A204.1 (cell line): ENCODE data around the gene TUB.

ENCODE experiments used
- FAIRE-seq: peaks from 2 replicates; lab custom pipeline; 2012; peaks lifted over from hg19 to GRCh38; lab: Jason Lieb, UNC

The TUB gene

GRCh38 chr11:8080674-8081590 is at the start of gene TUB:
TUB (plus strand) TSS chr11:8081211; CDS start chr11:8081511, 300 bp downstream.
- FAIRE-seq, result no peak

GRCh38 chr11:8031248-8032115 is 49.5 kb upstream of the TUB start:
- FAIRE-seq, result no peak

GRCh38 chr11:8032122-8032521 is 48.9 kb upstream of the TUB start:
- FAIRE-seq, result no peak

- FAIRE-seq, result no peak
Observed at GRCh38 chr11:8032576-8033304, 48.3 kb upstream of the TUB start.

- FAIRE-seq, result no peak
Observed at GRCh38 chr11:8033305-8034105, 47.5 kb upstream of the TUB start.

- FAIRE-seq, result no peak
Observed at GRCh38 chr11:8034106-8034585, 46.9 kb upstream of the TUB start.

- no peak for FAIRE-seq
Observed at GRCh38 chr11:8034604-8035190, 46.3 kb upstream of the TUB start.

- FAIRE-seq, result no peak
Observed at GRCh38 chr11:8035200-8035855, 45.7 kb upstream of the TUB start.

GRCh38 chr11:8036002-8036802 is 44.8 kb upstream of the TUB start:
- no peak for FAIRE-seq

GRCh38 chr11:8036986-8037385 is 44.0 kb upstream of the TUB start:
- FAIRE-seq, result no peak

GRCh38 chr11:8038393-8038792 is 42.6 kb upstream of the TUB start:
- FAIRE-seq, result no peak

- FAIRE-seq, result no peak
Observed at GRCh38 chr11:8038811-8039529, 42.0 kb upstream of the TUB start.

- FAIRE-seq, result no peak
Observed at GRCh38 chr11:8039530-8040260, 41.3 kb upstream of the TUB start.

GRCh38 chr11:8040261-8040920 is 40.6 kb upstream of the TUB start:
- no peak for FAIRE-seq

GRCh38 chr11:8040921-8041285 is 40.1 kb upstream of the TUB start:
- no peak for FAIRE-seq

GRCh38 chr11:8041576-8041975 is 39.4 kb upstream of the TUB start:
- FAIRE-seq, result no peak

- no peak for FAIRE-seq
Observed at GRCh38 chr11:8043756-8044155, 37.3 kb upstream of the TUB start.

GRCh38 chr11:8045839-8046238 is 35.2 kb upstream of the TUB start:
- FAIRE-seq, result no peak
